Endothelial cell (in vitro differentiated cells): ENCODE measurements around the gene TFCP2. TPM values are rescaled to one million over a fixed set of nuclear protein-coding genes. Genes with fewer than 3 reads are reported as not detected.

Experiments
- DNase-seq: peaks from one replicate; pipeline ENCODE4 v3.0.0; 2021; ENCODE audit warnings: low spot score
- H3K27ac Mint-ChIP-seq: one replicate; pipeline ENCODE4 v1.8.0; 2021; ENCODE audit warnings: mixed read lengths, inconsistent platforms; ENCODE audit not compliant: unreplicated experiment
- H3K27me3 Mint-ChIP-seq: one replicate; pipeline ENCODE4 v1.8.0; 2021; ENCODE audit warnings: mild to moderate bottlenecking, moderate library complexity, mixed read lengths, inconsistent platforms; ENCODE audit not compliant: unreplicated experiment
- H3K36me3 Mint-ChIP-seq: one replicate; pipeline ENCODE4 v1.8.0; 2021; ENCODE audit warnings: mild to moderate bottlenecking, low read depth, mixed read lengths, inconsistent platforms; ENCODE audit not compliant: unreplicated experiment
- H3K4me1 Mint-ChIP-seq: one replicate; pipeline ENCODE4 v1.8.0; 2021; ENCODE audit warnings: mild to moderate bottlenecking, mixed read lengths, inconsistent platforms; ENCODE audit not compliant: unreplicated experiment
- H3K4me3 Mint-ChIP-seq: one replicate; pipeline ENCODE4 v1.8.0; 2021; ENCODE audit warnings: mild to moderate bottlenecking, mixed read lengths, inconsistent platforms; ENCODE audit not compliant: unreplicated experiment
- H3K9me3 Mint-ChIP-seq: one replicate; pipeline ENCODE4 v1.8.0; 2021; ENCODE audit warnings: mixed read lengths, inconsistent platforms; ENCODE audit not compliant: unreplicated experiment
- CTCF ChIP-seq: fragments of 200-600 bp; sonication (generic); IDR thresholded peaks from one replicate; pipeline ENCODE4 v1.5.0; 2021; ENCODE audit warnings: antibody characterized with exemption; ENCODE audit not compliant: unreplicated experiment
- total RNA-seq: library from RNA; stranded (reverse); fragmentation: NEBNext Ultra II Directional; extraction: Animal tissue kit (Norgen Biotek cat#: 25700); gene quantifications from one replicate; pipeline ENCODE4 v1.2.1, GENCODE V29; 2021; ENCODE audit not compliant: unreplicated experiment

Gene TFCP2
- total RNA-seq, 1 donor from 2014 or later = 29.5 TPM

- peaks cover 2% of the 10 kb centered on the region for H3K27me3 Mint-ChIP-seq
- peaks cover 4% of the 10 kb centered on the region for H3K36me3 Mint-ChIP-seq
- DNase-seq = no peak
- H3K4me3 Mint-ChIP-seq = no peak overlapping the region
- TF ChIP-seq CTCF = no peak
- H3K4me1 Mint-ChIP-seq = no peaks in the 10 kb centered on the region
- no peaks in the 10 kb centered on the region for H3K9me3 Mint-ChIP-seq
- H3K27ac Mint-ChIP-seq = no peak overlapping the region
Measured at GRCh38 chr12:51210690-51211395, 37.9 kb upstream of the TFCP2 start.

- H3K27ac Mint-ChIP-seq = no peak overlapping the region
- peaks cover 4% of the 10 kb centered on the region for H3K36me3 Mint-ChIP-seq
- H3K4me1 Mint-ChIP-seq = no peaks in the 10 kb centered on the region
- H3K4me3 Mint-ChIP-seq = no peak overlapping the region
- H3K27me3 Mint-ChIP-seq = peaks cover 2% of the 10 kb centered on the region
- TF ChIP-seq CTCF = no peak
- DNase-seq = no peak
- no peaks in the 10 kb centered on the region for H3K9me3 Mint-ChIP-seq
Measured at GRCh38 chr12:51209259-51209658, 36.3 kb upstream of the TFCP2 start.

GRCh38 chr12:51208016-51208660 lies 35.2 kb upstream of the TFCP2 start:
- Mint-ChIP-seq H3K36me3 (peaks cover 8% of the 10 kb centered on the region), H3K9me3 (no peaks in the 10 kb centered on the region), H3K27ac (no peak overlapping the region), H3K4me3 (no peak overlapping the region), H3K27me3 (peaks cover 2% of the 10 kb centered on the region), H3K4me1 (peaks cover 4% of the 10 kb centered on the region)
- TF ChIP-seq CTCF = no peak
- DNase-seq = no peak

- H3K36me3 Mint-ChIP-seq = peaks cover 8% of the 10 kb centered on the region
- H3K4me1 Mint-ChIP-seq = peaks cover 8% of the 10 kb centered on the region
- H3K27me3 Mint-ChIP-seq = peaks cover 2% of the 10 kb centered on the region
- H3K9me3 Mint-ChIP-seq = no peaks in the 10 kb centered on the region
- TF ChIP-seq CTCF = no peak
- H3K27ac Mint-ChIP-seq = no peak overlapping the region
- DNase-seq = no peak
- no peak overlapping the region for H3K4me3 Mint-ChIP-seq
Measured at GRCh38 chr12:51205350-51205749, 32.4 kb upstream of the TFCP2 start.

- Mint-ChIP-seq H3K4me1 (peaks cover 11% of the 10 kb centered on the region), H3K4me3 (no peak overlapping the region), H3K27ac (no peak overlapping the region), H3K36me3 (peaks cover 9% of the 10 kb centered on the region), H3K27me3 (no peaks in the 10 kb centered on the region), H3K9me3 (no peaks in the 10 kb centered on the region)
- no peak for DNase-seq
- TF ChIP-seq CTCF = no peak
Measured at GRCh38 chr12:51202718-51203117, 29.8 kb upstream of the TFCP2 start.
